HepG2 (cell line): ENCODE data around the gene TENT5A. TPM values are rescaled to one million over a fixed set of nuclear protein-coding genes. Genes with fewer than 3 reads are reported as not detected.

ENCODE experiments used
- ATAC-seq: fragments of 200-7000 bp; cut with Tn5 transposase; 3 replicates; pipeline ENCODE4 v1.9.1; 2020; ENCODE audit warnings: mild to moderate bottlenecking, moderate library complexity
- BruUV-seq: library from RNA; stranded (reverse); fragments of 400-500 nt; replicated peaks from 2 replicates; lab custom pipeline; 2021; lab: Mats Ljungman, UMichigan
- CTCF ChIA-PET: fragments of 300-600 bp; formaldehyde crosslinking; extraction: SDS; loops from one replicate; lab custom pipeline; 2021; ENCODE audit warnings: low total read pairs, inconsistent platforms, low intra/inter-chr PET ratio; lab: Yijun Ruan, JAX
- POLR2A ChIA-PET: fragments of 350-600 bp; sonication (Branson Sonifier 250); formaldehyde crosslinking; loops from one replicate; lab custom pipeline; 2020; ENCODE audit warnings: antibody characterized with exemption, inconsistent platforms; lab: Yijun Ruan, JAX
- DNase-seq: peaks from one replicate; pipeline ENCODE4 v3.0.0-alpha.2; 2015; ENCODE audit warnings: low spot score
- FAIRE-seq: peaks from 3 replicates; lab custom pipeline; 2011; peaks lifted over from hg19 to GRCh38; lab: Jason Lieb, UNC
- H2AFZ ChIP-seq: one replicate; pipeline ENCODE4 v1.6.1; 2011; ENCODE audit warnings: low read length, inconsistent platforms
- H3K27ac ChIP-seq: fragments of 300-600 bp; 3 replicates; pipeline ENCODE4 v1.8.0; 2011; ENCODE audit warnings: mixed run types, mild to moderate bottlenecking, mixed read lengths, low read length, inconsistent platforms; ENCODE audit not compliant: insufficient read depth; ENCODE audit errors: extremely low read length
- H3K27me3 ChIP-seq, 2 experiments: fragments of 200-600 bp in 1 of 2; 2 replicates in 1 of 2; 3 replicates in 1 of 2; pipeline versions ENCODE4 v1.6.0 to v1.8.0; 2011; ENCODE audit warnings: low read length in 2 of 2, mild to moderate bottlenecking in 2 of 2, moderate library complexity in 2 of 2, inconsistent platforms in 1 of 2; ENCODE audit not compliant: insufficient read depth in 2 of 2, control insufficient read depth in 1 of 2
- H3K36me3 ChIP-seq, 2 experiments: fragments of 200-600 bp in 1 of 2; replicated peaks in 1 of 2; 2 replicates in 1 of 2; 3 replicates in 1 of 2; pipeline versions ENCODE4 v1.5.1 to v1.8.0; 2011; ENCODE audit warnings: low read length in 2 of 2, inconsistent platforms in 1 of 2; ENCODE audit not compliant: insufficient read depth in 2 of 2, control insufficient read depth in 1 of 2
- H3K4me1 ChIP-seq: 2 replicates; pipeline ENCODE4 v1.5.1; 2012; ENCODE audit warnings: low read length, inconsistent platforms; ENCODE audit not compliant: insufficient read depth
- H3K4me2 ChIP-seq: 2 replicates; pipeline ENCODE4 v1.6.0; 2011; ENCODE audit warnings: low read depth, low read length, inconsistent platforms
- H3K4me3 ChIP-seq, 3 experiments: fragments of 200-600 bp in 1 of 3; sonication (generic), shearing (Covaris generic) in 1 of 3; replicated peaks in 1 of 3; 2 replicates each; pipeline ENCODE4 v1.5.1; 2011 to 2016; ENCODE audit warnings: low read length in 3 of 3, inconsistent platforms in 2 of 3, low read depth in 2 of 3, mild to moderate bottlenecking in 2 of 3, control low read depth in 1 of 3, mixed read lengths in 1 of 3; ENCODE audit not compliant: insufficient read depth in 1 of 3
- H3K79me2 ChIP-seq: one replicate; pipeline ENCODE4 v1.6.1; 2011; ENCODE audit warnings: low read length, inconsistent platforms; ENCODE audit not compliant: insufficient read depth
- H3K9ac ChIP-seq: 2 replicates; pipeline ENCODE4 v1.6.0; 2011; ENCODE audit warnings: mild to moderate bottlenecking, low read depth, low read length, inconsistent platforms; ENCODE audit not compliant: insufficient read depth
- H3K9me3 ChIP-seq: 2 replicates; pipeline ENCODE4 v1.5.1; 2012; ENCODE audit warnings: mild to moderate bottlenecking, low read length
- H4K20me1 ChIP-seq: 2 replicates; pipeline ENCODE4 v1.6.0; 2011; ENCODE audit warnings: inconsistent platforms, mild to moderate bottlenecking, low read length, moderate library complexity; ENCODE audit not compliant: insufficient read depth
- CCDC6 ChIP-seq: sonication (generic); formaldehyde crosslinking; IDR thresholded peaks from 2 replicates; pipeline ENCODE4 v1.8.1; 2022; ENCODE audit warnings: mild to moderate bottlenecking, missing genetic modification reagents, moderate library complexity
- FOXA1 ChIP-seq, 2 experiments: fragments of 450-650 bp in 1 of 2; sonication (generic) in 1 of 2; formaldehyde crosslinking in 1 of 2; IDR thresholded peaks; 2 replicates each; pipeline versions ENCODE4 v1.4.0 to v1.6.1; 2016 to 2020; ENCODE audit warnings: missing genetic modification reagents in 1 of 2
- HIC2 ChIP-seq: sonication (generic); formaldehyde crosslinking; IDR thresholded peaks from 2 replicates; pipeline ENCODE4 v1.9.0; 2022; ENCODE audit warnings: low read depth, missing genetic modification reagents
- MAFF ChIP-seq: IDR thresholded peaks from 2 replicates; pipeline ENCODE4 v1.6.1; 2011; ENCODE audit warnings: low read depth, low read length, improper control_type of control experiment
- ZNF276 ChIP-seq: sonication (generic); formaldehyde crosslinking; IDR thresholded peaks from 2 replicates; pipeline ENCODE4 v1.4.0; 2020; ENCODE audit warnings: mild to moderate bottlenecking, low read depth, missing genetic modification reagents
- ZNF496 ChIP-seq: sonication (generic); formaldehyde crosslinking; IDR thresholded peaks from 2 replicates; pipeline ENCODE4 v1.8.1; 2023; ENCODE audit warnings: mild to moderate bottlenecking, moderate library complexity, missing genetic modification reagents; ENCODE audit not compliant: insufficient replicate concordance
- WGBS: methylation state at CpG from one replicate; pipeline ENCODE4 v1.1.6; 2017; ENCODE audit warnings: low lambda C conversion rate; 5-methylcytosine and 5-hydroxymethylcytosine counted together
- in situ Hi-C: cut with HindIII; loops from 2 replicates; pipeline ENCODE4 v1.10.0; 2017; ENCODE audit warnings: low pct_unique_long_range_greater_than_20kb; ENCODE audit not compliant: extremely low pct_ligation_motif_present
- intact Hi-C: fragments of 100-400 bp; cut with micrococcal nuclease; formaldehyde crosslinking; loops from one replicate; pipeline ENCODE4 v1.10.0; 2022; ENCODE audit not compliant: unreplicated experiment
- polyA plus RNA-seq, 8 experiments: library from polyadenylated mRNA; depleted of rRNA in 3 of 8; stranded (reverse) in 7 of 8; unstranded in 1 of 8; fragments of >200 nt; fragmentation: Illumina TruSeq in 4 of 8; extraction: Trizol in 4 of 8; gene quantifications; 2 replicates each; pipeline versions ENCODE4 v1.2.1 to v1.2.3, GENCODE V29; 2011 to 2016; ENCODE audit warnings: low read depth in 4 of 8, missing spikeins in 1 of 8, mixed read lengths in 1 of 8; ENCODE audit not compliant: insufficient read depth in 1 of 8
- total RNA-seq, 5 experiments: library from RNA; depleted of rRNA; stranded (reverse); fragments of >200 nt; fragmentation: Illumina TruSeq; extraction: Trizol; gene quantifications; 2 replicates each; pipeline ENCODE4 v1.2.3, GENCODE V29; 2016; ENCODE audit warnings: low read depth in 1 of 5
- TF ChIP-seq, protein P1 (sequence below): sonication (generic); formaldehyde crosslinking; IDR thresholded peaks from 2 replicates; pipeline ENCODE4 v1.9.0; 2021; ENCODE audit warnings: missing genetic modification reagents, borderline replicate concordance
- TF ChIP-seq, protein P2 (sequence below), 2 experiments: fragments of 450-650 bp in 1 of 2; sonication (generic) in 1 of 2; formaldehyde crosslinking in 1 of 2; IDR thresholded peaks; 2 replicates each; pipeline versions ENCODE4 v1.6.1 to v1.8.0; 2016 to 2022; ENCODE audit warnings: antibody characterized with exemption in 1 of 2, mild to moderate bottlenecking in 1 of 2, missing genetic modification reagents in 1 of 2

Gene TENT5A
- total and polyA plus RNA-seq, 2 of the 13 experiments (the other 11 are each of a cell fraction or from before 2014, with no cell fraction given), result 8.0 to 13.8 TPM

DNA sequence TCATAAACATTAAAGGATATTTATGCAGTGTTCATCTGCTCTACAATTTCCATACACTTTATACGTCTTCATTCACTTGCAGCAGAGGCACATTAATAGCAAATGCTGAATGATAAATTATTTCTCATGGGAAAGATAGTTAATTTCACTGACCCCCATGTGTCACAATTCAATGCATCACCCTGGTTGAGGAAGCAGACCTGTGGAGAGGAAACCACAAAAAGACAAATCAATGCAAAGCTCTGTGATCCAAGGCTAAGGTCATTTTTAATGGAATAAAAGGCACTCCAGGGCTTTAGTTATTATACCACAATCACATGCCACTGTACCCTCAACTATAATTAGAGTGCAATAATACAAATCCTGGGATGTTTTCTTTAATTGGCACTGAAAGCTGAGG is 40.3 kb upstream of the TENT5A start:
- no TSS peak for BruUV-seq
- Histone ChIP-seq H2AFZ (no peak overlapping the region), H3K4me1 (peaks cover 22% of the 10 kb centered on the region), H3K9ac (no peak overlapping the region), H3K9me3 (no peaks in the 10 kb centered on the region), H3K4me3 (no peak overlapping the region), H3K27ac (no peak overlapping the region), H4K20me1 (no peaks in the 10 kb centered on the region), H3K79me2 (no peaks in the 10 kb centered on the region), H3K4me2 (no peak overlapping the region), H3K36me3 (no peaks in the 10 kb centered on the region), H3K27me3 (no peaks in the 10 kb centered on the region; a peak in 1 of 5 replicates)
- ATAC-seq (no peak), FAIRE-seq (no peak), DNase-seq (no peak)
- 94% methylated on average over 1 of the region's 1 CpG for WGBS
- POLR2A ChIA-PET, result no interaction called here
- in situ Hi-C loops (no loop called here), intact Hi-C loops (no loop called here)
- CTCF ChIA-PET, result no interaction called here
- no peak for TF ChIP-seq FOXA1 (IDR thresholded peaks at IDR 0.05)
- TF ChIP-seq FOXA1 (CRISPR knock-in tag; IDR thresholded peaks at IDR 0.05), result no peak
- TF ChIP-seq ZNF496 (CRISPR knock-in tag), result no peak
- TF ChIP-seq, protein P1, sequence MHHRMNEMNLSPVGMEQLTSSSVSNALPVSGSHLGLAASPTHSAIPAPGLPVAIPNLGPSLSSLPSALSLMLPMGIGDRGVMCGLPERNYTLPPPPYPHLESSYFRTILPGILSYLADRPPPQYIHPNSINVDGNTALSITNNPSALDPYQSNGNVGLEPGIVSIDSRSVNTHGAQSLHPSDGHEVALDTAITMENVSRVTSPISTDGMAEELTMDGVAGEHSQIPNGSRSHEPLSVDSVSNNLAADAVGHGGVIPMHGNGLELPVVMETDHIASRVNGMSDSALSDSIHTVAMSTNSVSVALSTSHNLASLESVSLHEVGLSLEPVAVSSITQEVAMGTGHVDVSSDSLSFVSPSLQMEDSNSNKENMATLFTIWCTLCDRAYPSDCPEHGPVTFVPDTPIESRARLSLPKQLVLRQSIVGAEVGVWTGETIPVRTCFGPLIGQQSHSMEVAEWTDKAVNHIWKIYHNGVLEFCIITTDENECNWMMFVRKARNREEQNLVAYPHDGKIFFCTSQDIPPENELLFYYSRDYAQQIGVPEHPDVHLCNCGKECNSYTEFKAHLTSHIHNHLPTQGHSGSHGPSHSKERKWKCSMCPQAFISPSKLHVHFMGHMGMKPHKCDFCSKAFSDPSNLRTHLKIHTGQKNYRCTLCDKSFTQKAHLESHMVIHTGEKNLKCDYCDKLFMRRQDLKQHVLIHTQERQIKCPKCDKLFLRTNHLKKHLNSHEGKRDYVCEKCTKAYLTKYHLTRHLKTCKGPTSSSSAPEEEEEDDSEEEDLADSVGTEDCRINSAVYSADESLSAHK (CRISPR knock-in tag), result no peak
- TF ChIP-seq MAFF, result no peak
- TF ChIP-seq ZNF276 (CRISPR knock-in tag), result no peak
- no peak for TF ChIP-seq HIC2
- TF ChIP-seq, protein P2, sequence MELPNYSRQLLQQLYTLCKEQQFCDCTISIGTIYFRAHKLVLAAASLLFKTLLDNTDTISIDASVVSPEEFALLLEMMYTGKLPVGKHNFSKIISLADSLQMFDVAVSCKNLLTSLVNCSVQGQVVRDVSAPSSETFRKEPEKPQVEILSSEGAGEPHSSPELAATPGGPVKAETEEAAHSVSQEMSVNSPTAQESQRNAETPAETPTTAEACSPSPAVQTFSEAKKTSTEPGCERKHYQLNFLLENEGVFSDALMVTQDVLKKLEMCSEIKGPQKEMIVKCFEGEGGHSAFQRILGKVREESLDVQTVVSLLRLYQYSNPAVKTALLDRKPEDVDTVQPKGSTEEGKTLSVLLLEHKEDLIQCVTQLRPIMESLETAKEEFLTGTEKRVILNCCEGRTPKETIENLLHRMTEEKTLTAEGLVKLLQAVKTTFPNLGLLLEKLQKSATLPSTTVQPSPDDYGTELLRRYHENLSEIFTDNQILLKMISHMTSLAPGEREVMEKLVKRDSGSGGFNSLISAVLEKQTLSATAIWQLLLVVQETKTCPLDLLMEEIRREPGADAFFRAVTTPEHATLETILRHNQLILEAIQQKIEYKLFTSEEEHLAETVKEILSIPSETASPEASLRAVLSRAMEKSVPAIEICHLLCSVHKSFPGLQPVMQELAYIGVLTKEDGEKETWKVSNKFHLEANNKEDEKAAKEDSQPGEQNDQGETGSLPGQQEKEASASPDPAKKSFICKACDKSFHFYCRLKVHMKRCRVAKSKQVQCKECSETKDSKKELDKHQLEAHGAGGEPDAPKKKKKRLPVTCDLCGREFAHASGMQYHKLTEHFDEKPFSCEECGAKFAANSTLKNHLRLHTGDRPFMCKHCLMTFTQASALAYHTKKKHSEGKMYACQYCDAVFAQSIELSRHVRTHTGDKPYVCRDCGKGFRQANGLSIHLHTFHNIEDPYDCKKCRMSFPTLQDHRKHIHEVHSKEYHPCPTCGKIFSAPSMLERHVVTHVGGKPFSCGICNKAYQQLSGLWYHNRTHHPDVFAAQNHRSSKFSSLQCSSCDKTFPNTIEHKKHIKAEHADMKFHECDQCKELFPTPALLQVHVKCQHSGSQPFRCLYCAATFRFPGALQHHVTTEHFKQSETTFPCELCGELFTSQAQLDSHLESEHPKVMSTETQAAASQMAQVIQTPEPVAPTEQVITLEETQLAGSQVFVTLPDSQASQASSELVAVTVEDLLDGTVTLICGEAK (IDR thresholded peaks at IDR 0.05), result no peak
- TF ChIP-seq, protein P2 (CRISPR knock-in tag; IDR thresholded peaks at IDR 0.05), result no peak
- TF ChIP-seq CCDC6 (CRISPR knock-in tag), result no peak
